Measurements from ENCODE around the gene TMEM267.

DNA sequence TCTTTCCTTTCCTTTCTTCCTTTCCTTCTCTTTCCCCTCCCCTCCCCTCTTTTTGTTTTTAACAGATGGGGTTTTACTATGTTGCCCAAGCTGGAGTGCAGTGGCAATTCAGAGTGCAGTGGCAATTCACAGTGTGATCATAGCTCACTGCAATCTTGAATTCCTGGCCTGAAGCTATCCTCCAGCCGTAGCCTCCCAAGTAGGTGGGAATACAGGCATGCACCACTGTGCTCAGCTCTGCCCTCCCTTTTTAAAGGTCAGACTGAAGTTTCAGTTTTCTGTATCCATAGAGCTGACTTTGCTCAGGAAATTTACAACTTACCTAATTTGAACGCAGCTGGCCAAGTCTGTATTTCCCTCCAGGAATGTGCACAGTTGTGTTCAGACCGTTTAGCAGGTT, 72.2 kb downstream of the TMEM267 start:
- TF ChIP-seq, protein P1, sequence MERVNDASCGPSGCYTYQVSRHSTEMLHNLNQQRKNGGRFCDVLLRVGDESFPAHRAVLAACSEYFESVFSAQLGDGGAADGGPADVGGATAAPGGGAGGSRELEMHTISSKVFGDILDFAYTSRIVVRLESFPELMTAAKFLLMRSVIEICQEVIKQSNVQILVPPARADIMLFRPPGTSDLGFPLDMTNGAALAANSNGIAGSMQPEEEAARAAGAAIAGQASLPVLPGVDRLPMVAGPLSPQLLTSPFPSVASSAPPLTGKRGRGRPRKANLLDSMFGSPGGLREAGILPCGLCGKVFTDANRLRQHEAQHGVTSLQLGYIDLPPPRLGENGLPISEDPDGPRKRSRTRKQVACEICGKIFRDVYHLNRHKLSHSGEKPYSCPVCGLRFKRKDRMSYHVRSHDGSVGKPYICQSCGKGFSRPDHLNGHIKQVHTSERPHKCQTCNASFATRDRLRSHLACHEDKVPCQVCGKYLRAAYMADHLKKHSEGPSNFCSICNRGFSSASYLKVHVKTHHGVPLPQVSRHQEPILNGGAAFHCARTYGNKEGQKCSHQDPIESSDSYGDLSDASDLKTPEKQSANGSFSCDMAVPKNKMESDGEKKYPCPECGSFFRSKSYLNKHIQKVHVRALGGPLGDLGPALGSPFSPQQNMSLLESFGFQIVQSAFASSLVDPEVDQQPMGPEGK (CRISPR knock-in tag; IDR thresholded peaks at IDR 0.05; ENCODE audit: borderline replicate concordance) = no peak
- TF ChIP-seq, protein P2, sequence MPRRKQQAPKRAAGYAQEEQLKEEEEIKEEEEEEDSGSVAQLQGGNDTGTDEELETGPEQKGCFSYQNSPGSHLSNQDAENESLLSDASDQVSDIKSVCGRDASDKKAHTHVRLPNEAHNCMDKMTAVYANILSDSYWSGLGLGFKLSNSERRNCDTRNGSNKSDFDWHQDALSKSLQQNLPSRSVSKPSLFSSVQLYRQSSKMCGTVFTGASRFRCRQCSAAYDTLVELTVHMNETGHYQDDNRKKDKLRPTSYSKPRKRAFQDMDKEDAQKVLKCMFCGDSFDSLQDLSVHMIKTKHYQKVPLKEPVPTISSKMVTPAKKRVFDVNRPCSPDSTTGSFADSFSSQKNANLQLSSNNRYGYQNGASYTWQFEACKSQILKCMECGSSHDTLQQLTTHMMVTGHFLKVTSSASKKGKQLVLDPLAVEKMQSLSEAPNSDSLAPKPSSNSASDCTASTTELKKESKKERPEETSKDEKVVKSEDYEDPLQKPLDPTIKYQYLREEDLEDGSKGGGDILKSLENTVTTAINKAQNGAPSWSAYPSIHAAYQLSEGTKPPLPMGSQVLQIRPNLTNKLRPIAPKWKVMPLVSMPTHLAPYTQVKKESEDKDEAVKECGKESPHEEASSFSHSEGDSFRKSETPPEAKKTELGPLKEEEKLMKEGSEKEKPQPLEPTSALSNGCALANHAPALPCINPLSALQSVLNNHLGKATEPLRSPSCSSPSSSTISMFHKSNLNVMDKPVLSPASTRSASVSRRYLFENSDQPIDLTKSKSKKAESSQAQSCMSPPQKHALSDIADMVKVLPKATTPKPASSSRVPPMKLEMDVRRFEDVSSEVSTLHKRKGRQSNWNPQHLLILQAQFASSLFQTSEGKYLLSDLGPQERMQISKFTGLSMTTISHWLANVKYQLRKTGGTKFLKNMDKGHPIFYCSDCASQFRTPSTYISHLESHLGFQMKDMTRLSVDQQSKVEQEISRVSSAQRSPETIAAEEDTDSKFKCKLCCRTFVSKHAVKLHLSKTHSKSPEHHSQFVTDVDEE (CRISPR knock-in tag; IDR thresholded peaks at IDR 0.05) = no peak
- TF ChIP-seq ZFP30 (CRISPR knock-in tag; IDR thresholded peaks at IDR 0.05) = no peak
- TF ChIP-seq ZC3H10 (CRISPR knock-in tag; IDR thresholded peaks at IDR 0.05) = no peak
- no peak for TF ChIP-seq ISL1 (CRISPR knock-in tag; IDR thresholded peaks at IDR 0.05)
- no peak for TF ChIP-seq TOX (CRISPR knock-in tag; IDR thresholded peaks at IDR 0.05; ENCODE audit: borderline replicate concordance)
- no peak for TF ChIP-seq OSR1 (CRISPR knock-in tag; IDR thresholded peaks at IDR 0.05)
- TF ChIP-seq ZFP3 (CRISPR knock-in tag; IDR thresholded peaks at IDR 0.05) = no peak
- TF ChIP-seq ZNF70 (CRISPR knock-in tag; IDR thresholded peaks at IDR 0.05) = no peak
- no peak for TF ChIP-seq RARB (CRISPR knock-in tag; IDR thresholded peaks at IDR 0.05)
- TF ChIP-seq, protein P3, sequence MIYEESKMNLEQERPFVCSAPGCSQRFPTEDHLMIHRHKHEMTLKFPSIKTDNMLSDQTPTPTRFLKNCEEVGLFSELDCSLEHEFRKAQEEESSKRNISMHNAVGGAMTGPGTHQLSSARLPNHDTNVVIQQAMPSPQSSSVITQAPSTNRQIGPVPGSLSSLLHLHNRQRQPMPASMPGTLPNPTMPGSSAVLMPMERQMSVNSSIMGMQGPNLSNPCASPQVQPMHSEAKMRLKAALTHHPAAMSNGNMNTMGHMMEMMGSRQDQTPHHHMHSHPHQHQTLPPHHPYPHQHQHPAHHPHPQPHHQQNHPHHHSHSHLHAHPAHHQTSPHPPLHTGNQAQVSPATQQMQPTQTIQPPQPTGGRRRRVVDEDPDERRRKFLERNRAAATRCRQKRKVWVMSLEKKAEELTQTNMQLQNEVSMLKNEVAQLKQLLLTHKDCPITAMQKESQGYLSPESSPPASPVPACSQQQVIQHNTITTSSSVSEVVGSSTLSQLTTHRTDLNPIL (CRISPR knock-in tag; IDR thresholded peaks at IDR 0.05; ENCODE audit: low read depth) = no peak
- TF ChIP-seq ZNF565 (CRISPR knock-in tag; conservative IDR thresholded peaks at IDR 0.05; ENCODE audit: low read depth) = no peak
- TF ChIP-seq, protein P4, sequence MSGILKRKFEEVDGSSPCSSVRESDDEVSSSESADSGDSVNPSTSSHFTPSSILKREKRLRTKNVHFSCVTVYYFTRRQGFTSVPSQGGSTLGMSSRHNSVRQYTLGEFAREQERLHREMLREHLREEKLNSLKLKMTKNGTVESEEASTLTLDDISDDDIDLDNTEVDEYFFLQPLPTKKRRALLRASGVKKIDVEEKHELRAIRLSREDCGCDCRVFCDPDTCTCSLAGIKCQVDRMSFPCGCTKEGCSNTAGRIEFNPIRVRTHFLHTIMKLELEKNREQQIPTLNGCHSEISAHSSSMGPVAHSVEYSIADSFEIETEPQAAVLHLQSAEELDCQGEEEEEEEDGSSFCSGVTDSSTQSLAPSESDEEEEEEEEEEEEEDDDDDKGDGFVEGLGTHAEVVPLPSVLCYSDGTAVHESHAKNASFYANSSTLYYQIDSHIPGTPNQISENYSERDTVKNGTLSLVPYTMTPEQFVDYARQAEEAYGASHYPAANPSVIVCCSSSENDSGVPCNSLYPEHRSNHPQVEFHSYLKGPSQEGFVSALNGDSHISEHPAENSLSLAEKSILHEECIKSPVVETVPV (CRISPR knock-in tag; IDR thresholded peaks at IDR 0.05) = no peak
- no peak for TF ChIP-seq ARNTL (CRISPR knock-in tag; IDR thresholded peaks at IDR 0.05; ENCODE audit: borderline replicate concordance, low read depth)
